A549 (cell line): Measurements from ENCODE around the gene MRTFB.

ENCODE experiments used
- CBX2 ChIP-seq: fragments of 200-600 bp; sonication (generic); IDR thresholded peaks from 2 replicates; pipeline ENCODE4 v1.6.1; 2016; ENCODE audit warnings: low read depth, mild to moderate bottlenecking, borderline replicate concordance
- CEBPB ChIP-seq, 2 experiments: fragments of >200 bp in 1 of 2; sonication (Bioruptor Twin) in 1 of 2; formaldehyde crosslinking in 1 of 2; IDR thresholded peaks; 2 replicates each; pipeline ENCODE4 v1.6.1; 2012 to 2016
- POLR2A ChIP-seq: IDR thresholded peaks from 2 replicates; pipeline ENCODE4 v1.6.1; 2012; ENCODE audit warnings: mild to moderate bottlenecking, low read length
- TF ChIP-seq, protein P1 (sequence below): fragments of >200 bp; sonication (Bioruptor Twin); formaldehyde crosslinking; IDR thresholded peaks from 3 replicates; pipeline ENCODE4 v1.5.1; 2016

DNA sequence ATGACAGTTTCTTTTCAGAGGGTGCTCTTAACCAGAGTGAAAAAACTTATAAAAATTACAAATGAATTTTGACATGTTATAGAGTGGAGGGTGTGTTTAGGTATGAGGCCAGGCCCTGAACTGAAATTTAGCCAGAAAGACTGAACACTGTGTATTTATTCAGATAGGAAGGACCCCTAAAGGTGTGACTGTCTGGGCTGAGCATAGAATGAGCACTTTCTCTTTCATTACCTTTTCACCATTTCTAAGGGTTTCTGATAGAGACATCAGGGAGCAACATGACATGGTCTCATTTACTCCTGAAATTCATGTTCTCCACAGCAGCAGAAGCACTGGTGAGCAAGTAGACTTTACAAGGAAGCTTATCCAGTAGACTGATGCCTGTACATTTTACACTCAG lies 32.9 kb downstream of the MRTFB start:
- TF ChIP-seq, protein P1, sequence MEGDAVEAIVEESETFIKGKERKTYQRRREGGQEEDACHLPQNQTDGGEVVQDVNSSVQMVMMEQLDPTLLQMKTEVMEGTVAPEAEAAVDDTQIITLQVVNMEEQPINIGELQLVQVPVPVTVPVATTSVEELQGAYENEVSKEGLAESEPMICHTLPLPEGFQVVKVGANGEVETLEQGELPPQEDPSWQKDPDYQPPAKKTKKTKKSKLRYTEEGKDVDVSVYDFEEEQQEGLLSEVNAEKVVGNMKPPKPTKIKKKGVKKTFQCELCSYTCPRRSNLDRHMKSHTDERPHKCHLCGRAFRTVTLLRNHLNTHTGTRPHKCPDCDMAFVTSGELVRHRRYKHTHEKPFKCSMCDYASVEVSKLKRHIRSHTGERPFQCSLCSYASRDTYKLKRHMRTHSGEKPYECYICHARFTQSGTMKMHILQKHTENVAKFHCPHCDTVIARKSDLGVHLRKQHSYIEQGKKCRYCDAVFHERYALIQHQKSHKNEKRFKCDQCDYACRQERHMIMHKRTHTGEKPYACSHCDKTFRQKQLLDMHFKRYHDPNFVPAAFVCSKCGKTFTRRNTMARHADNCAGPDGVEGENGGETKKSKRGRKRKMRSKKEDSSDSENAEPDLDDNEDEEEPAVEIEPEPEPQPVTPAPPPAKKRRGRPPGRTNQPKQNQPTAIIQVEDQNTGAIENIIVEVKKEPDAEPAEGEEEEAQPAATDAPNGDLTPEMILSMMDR: no peak
- TF ChIP-seq CBX2 (no peak), POLR2A (no peak), CEBPB (IDR thresholded peaks at IDR 0.05) (no peak)
